ENCODE measurements around the gene FUT9.

FUT9 gene

DNA sequence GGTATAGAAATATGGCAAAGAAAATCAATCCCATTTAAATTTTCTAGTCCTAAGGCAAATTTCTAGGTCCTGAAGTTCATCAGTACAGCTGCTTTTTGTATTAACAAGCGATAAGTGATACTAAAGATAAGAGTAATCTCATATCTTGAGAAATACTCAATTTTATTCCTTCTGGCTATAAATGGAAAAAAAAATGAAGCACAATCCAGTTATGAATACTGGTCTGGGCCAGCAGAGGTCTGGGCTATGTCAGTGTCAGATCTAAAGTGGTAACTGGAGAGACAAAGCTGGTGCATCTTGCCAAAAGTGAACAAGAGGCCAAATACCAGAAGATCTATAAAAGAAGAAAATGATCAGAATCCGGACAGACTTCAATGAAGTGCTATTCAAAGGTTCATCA is 126.4 kb downstream of the FUT9 start:
- Histone ChIP-seq H3K4me3 (ENCODE audit: low read length) (no peak overlapping the region), H3K4me1 (ENCODE audit: low read length) (no peaks in the 10 kb centered on the region), H4K20me1 (ENCODE audit: insufficient read depth, low read length) (no peaks in the 10 kb centered on the region), H3K9me2 (replicated peaks; ENCODE audit: insufficient read depth, low read length) (no peaks in the 10 kb centered on the region), H3K9me3 (replicated peaks; ENCODE audit: insufficient read depth, low read length) (no peaks in the 10 kb centered on the region), H3K9ac (ENCODE audit: low read length) (no peak overlapping the region), H2AFZ (ENCODE audit: low read length) (no peak overlapping the region), H3K79me2 (ENCODE audit: low read length) (no peaks in the 10 kb centered on the region), H3K27me3 (replicated peaks; ENCODE audit: insufficient read depth, low read length) (no peaks in the 10 kb centered on the region), H3F3A (ENCODE audit: insufficient read depth, low read length) (no peaks in the 10 kb centered on the region), H3K36me3 (replicated peaks; ENCODE audit: insufficient read depth, low read length) (no peaks in the 10 kb centered on the region), H3K4me2 (ENCODE audit: low read depth, low read length) (no peak overlapping the region), H3K27ac (ENCODE audit: low read length) (no peak overlapping the region)
- DNase-seq = no peak
- no peak for TF ChIP-seq EZH2phosphoT487 (IDR thresholded peaks at IDR 0.05; ENCODE audit: low read length)
- no peak for TF ChIP-seq EZH2 (optimal IDR thresholded peaks at IDR 0.05; ENCODE audit: low read depth, low read length)
- TF ChIP-seq, protein P1, sequence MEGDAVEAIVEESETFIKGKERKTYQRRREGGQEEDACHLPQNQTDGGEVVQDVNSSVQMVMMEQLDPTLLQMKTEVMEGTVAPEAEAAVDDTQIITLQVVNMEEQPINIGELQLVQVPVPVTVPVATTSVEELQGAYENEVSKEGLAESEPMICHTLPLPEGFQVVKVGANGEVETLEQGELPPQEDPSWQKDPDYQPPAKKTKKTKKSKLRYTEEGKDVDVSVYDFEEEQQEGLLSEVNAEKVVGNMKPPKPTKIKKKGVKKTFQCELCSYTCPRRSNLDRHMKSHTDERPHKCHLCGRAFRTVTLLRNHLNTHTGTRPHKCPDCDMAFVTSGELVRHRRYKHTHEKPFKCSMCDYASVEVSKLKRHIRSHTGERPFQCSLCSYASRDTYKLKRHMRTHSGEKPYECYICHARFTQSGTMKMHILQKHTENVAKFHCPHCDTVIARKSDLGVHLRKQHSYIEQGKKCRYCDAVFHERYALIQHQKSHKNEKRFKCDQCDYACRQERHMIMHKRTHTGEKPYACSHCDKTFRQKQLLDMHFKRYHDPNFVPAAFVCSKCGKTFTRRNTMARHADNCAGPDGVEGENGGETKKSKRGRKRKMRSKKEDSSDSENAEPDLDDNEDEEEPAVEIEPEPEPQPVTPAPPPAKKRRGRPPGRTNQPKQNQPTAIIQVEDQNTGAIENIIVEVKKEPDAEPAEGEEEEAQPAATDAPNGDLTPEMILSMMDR (IDR thresholded peaks at IDR 0.05; ENCODE audit: low read length) = no peak

DNA sequence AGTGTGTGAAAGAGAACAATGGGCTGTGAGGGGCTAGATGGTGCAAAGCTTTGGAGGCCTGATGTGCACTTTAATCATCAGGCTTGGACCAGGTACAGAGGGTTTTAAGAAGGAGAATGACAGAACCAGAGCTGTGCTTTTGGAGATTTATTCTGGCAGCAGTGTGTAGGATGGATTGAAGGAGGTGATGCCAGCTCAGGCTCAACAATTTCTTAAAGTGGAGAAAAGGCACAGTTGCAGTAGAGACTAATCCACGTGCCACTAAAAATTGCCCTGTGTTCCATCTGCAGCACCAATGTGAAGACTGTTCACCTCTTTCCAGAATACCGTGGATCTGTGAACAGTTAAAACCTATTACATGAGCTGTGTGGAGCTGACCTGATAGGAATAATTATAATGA is 134.7 kb downstream of the FUT9 start:
- no peaks in the 10 kb centered on the region for H4K20me1 ChIP-seq (ENCODE audit: insufficient read depth, low read length)
- H3K9me2 ChIP-seq (replicated peaks; ENCODE audit: insufficient read depth, low read length) = no peaks in the 10 kb centered on the region
- no peak for DNase-seq
- H3F3A ChIP-seq (ENCODE audit: insufficient read depth, low read length) = no peaks in the 10 kb centered on the region
- no peaks in the 10 kb centered on the region for H3K4me1 ChIP-seq (ENCODE audit: low read length)
- no peaks in the 10 kb centered on the region for H3K9me3 ChIP-seq (replicated peaks; ENCODE audit: insufficient read depth, low read length)
- no peak overlapping the region for H3K4me2 ChIP-seq (ENCODE audit: low read depth, low read length)
- no peaks in the 10 kb centered on the region for H3K27me3 ChIP-seq (replicated peaks; ENCODE audit: insufficient read depth, low read length)
- no peaks in the 10 kb centered on the region for H3K36me3 ChIP-seq (replicated peaks; ENCODE audit: insufficient read depth, low read length)
- H3K9ac ChIP-seq (ENCODE audit: low read length) = no peak overlapping the region
- no peak overlapping the region for H3K27ac ChIP-seq (ENCODE audit: low read length)
- TF ChIP-seq EZH2 (optimal IDR thresholded peaks at IDR 0.05; ENCODE audit: low read depth, low read length) (no peak), EZH2phosphoT487 (IDR thresholded peaks at IDR 0.05; ENCODE audit: low read length) (no peak)
- TF ChIP-seq, protein P1 (IDR thresholded peaks at IDR 0.05; ENCODE audit: low read length) = no peak
- H3K79me2 ChIP-seq (ENCODE audit: low read length) = no peaks in the 10 kb centered on the region
- H3K4me3 ChIP-seq (ENCODE audit: low read length) = no peak overlapping the region
- no peak overlapping the region for H2AFZ ChIP-seq (ENCODE audit: low read length)

DNA sequence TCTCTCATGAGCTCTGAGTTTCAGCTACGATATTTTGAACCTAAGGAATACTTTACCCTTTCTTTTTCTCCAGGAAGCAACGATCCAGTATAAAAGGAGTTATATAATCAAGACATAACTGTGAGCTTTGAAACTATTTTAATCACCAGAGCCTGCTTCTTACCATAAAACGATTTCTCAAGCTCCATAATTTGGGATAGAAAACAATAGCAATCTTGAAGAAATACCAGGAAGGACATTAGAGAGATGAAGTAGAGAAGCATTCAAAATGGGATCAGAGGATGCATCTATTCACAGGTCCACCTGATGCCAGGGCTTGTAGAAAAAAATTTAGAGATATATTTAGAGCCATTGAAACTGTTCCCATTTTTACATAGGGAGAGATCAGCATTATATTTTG is 135.9 kb downstream of the FUT9 start:
- no peaks in the 10 kb centered on the region for H3K9me2 ChIP-seq (replicated peaks; ENCODE audit: insufficient read depth, low read length)
- DNase-seq = no peak
- H3F3A ChIP-seq (ENCODE audit: insufficient read depth, low read length) = no peaks in the 10 kb centered on the region
- H3K36me3 ChIP-seq (replicated peaks; ENCODE audit: insufficient read depth, low read length) = no peaks in the 10 kb centered on the region
- no peak overlapping the region for H3K27ac ChIP-seq (ENCODE audit: low read length)
- no peak overlapping the region for H3K4me2 ChIP-seq (ENCODE audit: low read depth, low read length)
- peaks cover 6% of the 10 kb centered on the region for H3K4me1 ChIP-seq (ENCODE audit: low read length)
- no peak overlapping the region for H3K9ac ChIP-seq (ENCODE audit: low read length)
- H3K9me3 ChIP-seq (replicated peaks; ENCODE audit: insufficient read depth, low read length) = no peaks in the 10 kb centered on the region
- H3K79me2 ChIP-seq (ENCODE audit: low read length) = no peaks in the 10 kb centered on the region
- H2AFZ ChIP-seq (ENCODE audit: low read length) = no peak overlapping the region
- H3K4me3 ChIP-seq (ENCODE audit: low read length) = no peak overlapping the region
- H3K27me3 ChIP-seq (replicated peaks; ENCODE audit: insufficient read depth, low read length) = no peaks in the 10 kb centered on the region
- TF ChIP-seq EZH2phosphoT487 (IDR thresholded peaks at IDR 0.05; ENCODE audit: low read length) (no peak), EZH2 (optimal IDR thresholded peaks at IDR 0.05; ENCODE audit: low read depth, low read length) (no peak)
- TF ChIP-seq, protein P1 (IDR thresholded peaks at IDR 0.05; ENCODE audit: low read length) = no peak
- H4K20me1 ChIP-seq (ENCODE audit: insufficient read depth, low read length) = no peaks in the 10 kb centered on the region

Measured in MM.1S (cell line).